MM.1S (cell line): ENCODE results near the gene LRTM2.

Source experiments
- EZH2 ChIP-seq: fragments of 300-600 bp; sonication (generic); optimal IDR thresholded peaks from 2 replicates; pipeline ENCODE3; 2017; ENCODE audit warnings: low read depth, mild to moderate bottlenecking, antibody characterized with exemption, low read length, mixed read lengths
- EZH2phosphoT487 ChIP-seq: fragments of 300-600 bp; sonication (generic); IDR thresholded peaks from 2 replicates; pipeline ENCODE4 v1.6.1; 2018; ENCODE audit warnings: antibody characterized with exemption, low read length
- TF ChIP-seq, protein P1 (sequence below): fragments of 300-600 bp; sonication (generic); IDR thresholded peaks from 2 replicates; pipeline ENCODE4 v1.5.1; 2016; ENCODE audit warnings: antibody characterized with exemption, low read length, mixed read lengths

DNA sequence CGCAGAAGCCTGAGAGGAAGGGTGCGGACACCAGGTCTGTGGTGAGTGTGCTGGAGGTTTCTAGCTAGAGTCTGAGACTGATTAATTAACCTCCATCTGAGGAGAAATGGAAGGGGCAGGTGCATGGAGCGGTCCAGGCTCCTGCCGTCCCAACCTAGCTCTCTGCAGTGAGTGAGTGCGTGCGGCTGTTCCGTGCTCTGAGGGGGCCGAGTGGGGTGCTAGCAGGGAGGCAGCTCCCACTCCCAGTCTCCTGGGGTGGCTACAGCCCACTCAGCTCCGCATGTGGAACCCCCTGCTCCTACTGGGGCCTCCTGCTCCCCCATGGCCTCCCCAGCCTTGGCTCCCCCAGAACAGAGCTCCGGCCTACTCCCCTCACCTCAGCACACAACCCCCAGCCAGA, 2.9 kb downstream of the LRTM2 start:
- TF ChIP-seq, protein P1, sequence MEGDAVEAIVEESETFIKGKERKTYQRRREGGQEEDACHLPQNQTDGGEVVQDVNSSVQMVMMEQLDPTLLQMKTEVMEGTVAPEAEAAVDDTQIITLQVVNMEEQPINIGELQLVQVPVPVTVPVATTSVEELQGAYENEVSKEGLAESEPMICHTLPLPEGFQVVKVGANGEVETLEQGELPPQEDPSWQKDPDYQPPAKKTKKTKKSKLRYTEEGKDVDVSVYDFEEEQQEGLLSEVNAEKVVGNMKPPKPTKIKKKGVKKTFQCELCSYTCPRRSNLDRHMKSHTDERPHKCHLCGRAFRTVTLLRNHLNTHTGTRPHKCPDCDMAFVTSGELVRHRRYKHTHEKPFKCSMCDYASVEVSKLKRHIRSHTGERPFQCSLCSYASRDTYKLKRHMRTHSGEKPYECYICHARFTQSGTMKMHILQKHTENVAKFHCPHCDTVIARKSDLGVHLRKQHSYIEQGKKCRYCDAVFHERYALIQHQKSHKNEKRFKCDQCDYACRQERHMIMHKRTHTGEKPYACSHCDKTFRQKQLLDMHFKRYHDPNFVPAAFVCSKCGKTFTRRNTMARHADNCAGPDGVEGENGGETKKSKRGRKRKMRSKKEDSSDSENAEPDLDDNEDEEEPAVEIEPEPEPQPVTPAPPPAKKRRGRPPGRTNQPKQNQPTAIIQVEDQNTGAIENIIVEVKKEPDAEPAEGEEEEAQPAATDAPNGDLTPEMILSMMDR: no peak
- TF ChIP-seq EZH2 (no peak), EZH2phosphoT487 (no peak)
